IMR-90 (cell line): ENCODE data around the gene NUTM1. TPM values are rescaled to one million over a fixed set of nuclear protein-coding genes. Genes with fewer than 3 reads are reported as not detected.

Experiments
- ATAC-seq: fragments of 200-7000 bp; cut with Tn5 transposase; 2 replicates; pipeline ENCODE4 v1.9.1; 2020; ENCODE audit warnings: low read depth, mild to moderate bottlenecking, moderate library complexity
- BruUV-seq: library from RNA; stranded (reverse); fragments of 400-500 nt; replicated peaks from 2 replicates; lab custom pipeline; 2021; lab: Mats Ljungman, UMichigan
- CTCF ChIA-PET: fragments of 300-600 bp; formaldehyde crosslinking; extraction: SDS; loops from one replicate; lab custom pipeline; 2021; ENCODE audit warnings: antibody characterized with exemption; lab: Yijun Ruan, JAX
- POLR2A ChIA-PET: fragments of 300-600 bp; sonication (Branson Sonifier 250); formaldehyde crosslinking; loops from one replicate; lab custom pipeline; 2022; ENCODE audit warnings: antibody characterized with exemption; ENCODE audit not compliant: unreplicated experiment; lab: Charles Lee
- DNase-seq: peaks from one replicate; pipeline ENCODE4 v3.0.0; 2013
- H2AFZ ChIP-seq: replicated peaks from 2 replicates; pipeline ENCODE3; 2013; ENCODE audit warnings: low read length, mild to moderate bottlenecking; ENCODE audit not compliant: poor library complexity
- H2AK5ac ChIP-seq: 2 replicates; pipeline ENCODE4 v1.6.1; 2013; ENCODE audit warnings: low read depth, low read length, inconsistent platforms
- H2AK9ac ChIP-seq: replicated peaks from 2 replicates; pipeline ENCODE3; 2013; ENCODE audit warnings: mild to moderate bottlenecking, low read depth, low read length, moderate library complexity; ENCODE audit not compliant: poor library complexity
- H2BK120ac ChIP-seq: 2 replicates; pipeline ENCODE4 v1.6.1; 2013; ENCODE audit warnings: low read depth, low read length, inconsistent platforms
- H2BK15ac ChIP-seq: 3 replicates; pipeline ENCODE4 v1.6.1; 2013; ENCODE audit warnings: low read depth, low read length, inconsistent platforms
- H2BK20ac ChIP-seq: 2 replicates; pipeline ENCODE4 v1.6.1; 2013; ENCODE audit warnings: low read depth, mild to moderate bottlenecking, inconsistent platforms, low read length, moderate library complexity
- H2BK5ac ChIP-seq: 2 replicates; pipeline ENCODE4 v1.6.1; 2013; ENCODE audit warnings: mild to moderate bottlenecking, low read depth, low read length, inconsistent platforms; ENCODE audit not compliant: poor library complexity, severe bottlenecking
- H3K14ac ChIP-seq: replicated peaks from 2 replicates; pipeline ENCODE4 v1.6.1; 2013; ENCODE audit warnings: low read depth, low read length, inconsistent platforms
- H3K18ac ChIP-seq: 2 replicates; pipeline ENCODE4 v1.6.1; 2013; ENCODE audit warnings: low read depth, low read length, control low read depth
- H3K23ac ChIP-seq: 2 replicates; pipeline ENCODE4 v1.6.1; 2013; ENCODE audit warnings: low read depth, low read length, inconsistent platforms
- H3K27ac ChIP-seq: 2 replicates; pipeline ENCODE4 v1.5.1; 2013; ENCODE audit warnings: mild to moderate bottlenecking, control low read depth, low read length; ENCODE audit not compliant: insufficient read depth
- H3K27me3 ChIP-seq: 2 replicates; pipeline ENCODE4 v1.6.1; 2013; ENCODE audit warnings: low read length; ENCODE audit not compliant: control insufficient read depth, insufficient read depth
- H3K36me3 ChIP-seq: 2 replicates; pipeline ENCODE4 v1.6.1; 2013; ENCODE audit warnings: low read length, mixed read lengths; ENCODE audit not compliant: control insufficient read depth, insufficient read depth
- H3K4ac ChIP-seq: 2 replicates; pipeline ENCODE4 v1.6.1; 2013; ENCODE audit warnings: low read depth, low read length, inconsistent platforms
- H3K4me1 ChIP-seq: 2 replicates; pipeline ENCODE4 v1.6.1; 2013; ENCODE audit warnings: low read length, mixed read lengths; ENCODE audit not compliant: control insufficient read depth, insufficient read depth
- H3K4me2 ChIP-seq: 2 replicates; pipeline ENCODE4 v1.6.1; 2013; ENCODE audit warnings: low read depth, mild to moderate bottlenecking, control low read depth, low read length, moderate library complexity
- H3K4me3 ChIP-seq: 2 replicates; pipeline ENCODE4 v1.5.1; 2013; ENCODE audit warnings: low read depth, mild to moderate bottlenecking, control low read depth, low read length, moderate library complexity; ENCODE audit not compliant: insufficient read depth
- H3K56ac ChIP-seq: 2 replicates; pipeline ENCODE4 v1.6.1; 2013; ENCODE audit warnings: low read length, inconsistent platforms; ENCODE audit not compliant: insufficient read depth; ENCODE audit errors: extremely low read depth
- H3K79me1 ChIP-seq, 2 experiments: 2 replicates each; pipeline ENCODE4 v1.6.1; 2013; ENCODE audit warnings: low read length in 2 of 2, inconsistent platforms in 1 of 2, low read depth in 1 of 2
- H3K9ac ChIP-seq: 2 replicates; pipeline ENCODE4 v1.6.1; 2013; ENCODE audit warnings: low read depth, low read length, control low read depth
- H3K9me1 ChIP-seq: 2 replicates; pipeline ENCODE4 v1.6.1; 2013; ENCODE audit warnings: low read length, inconsistent platforms; ENCODE audit not compliant: insufficient read depth
- H3K9me3 ChIP-seq: 2 replicates; pipeline ENCODE4 v1.6.1; 2013; ENCODE audit warnings: low read length; ENCODE audit not compliant: control insufficient read depth, insufficient read depth
- H4K20me1 ChIP-seq: 2 replicates; pipeline ENCODE4 v1.6.1; 2013; ENCODE audit warnings: low read length, inconsistent platforms; ENCODE audit not compliant: insufficient read depth
- H4K5ac ChIP-seq: 2 replicates; pipeline ENCODE4 v1.6.1; 2013; ENCODE audit warnings: mild to moderate bottlenecking, low read depth, low read length, control low read depth
- H4K8ac ChIP-seq, 2 experiments: 2 replicates each; pipeline ENCODE4 v1.6.1; 2013; ENCODE audit warnings: low read depth in 2 of 2, low read length in 2 of 2, control low read depth in 1 of 2, inconsistent platforms in 1 of 2
- H4K91ac ChIP-seq: 2 replicates; pipeline ENCODE4 v1.6.1; 2013; ENCODE audit warnings: low read depth, low read length, inconsistent platforms; ENCODE audit not compliant: insufficient read depth
- BHLHE40 ChIP-seq: fragments of 150-350 bp; IDR thresholded peaks from 2 replicates; pipeline ENCODE4 v1.6.1; 2016; ENCODE audit warnings: mild to moderate bottlenecking, low read depth, low read length
- CEBPB ChIP-seq: IDR thresholded peaks from 2 replicates; pipeline ENCODE4 v1.6.1; 2012; ENCODE audit warnings: low read depth, low read length, improper control_type of control experiment
- CHD1 ChIP-seq: IDR thresholded peaks from 2 replicates; pipeline ENCODE4 v1.6.1; 2012; ENCODE audit warnings: low read depth, low read length, improper control_type of control experiment
- CTCF ChIP-seq: conservative IDR thresholded peaks from 2 replicates; pipeline ENCODE4 v1.5.1; 2012; ENCODE audit warnings: mild to moderate bottlenecking, low read depth, low read length, improper control_type of control experiment
- ELK1 ChIP-seq: fragments of 150-350 bp; IDR thresholded peaks from 2 replicates; pipeline ENCODE4 v1.6.1; 2016; ENCODE audit warnings: low read depth, mild to moderate bottlenecking, low read length, moderate library complexity, borderline replicate concordance
- FOS ChIP-seq: fragments of 150-350 bp; IDR thresholded peaks from 2 replicates; pipeline ENCODE4 v1.6.1; 2016; ENCODE audit warnings: low read depth, low read length
- MAFK ChIP-seq: IDR thresholded peaks from 2 replicates; pipeline ENCODE4 v1.6.1; 2012; ENCODE audit warnings: low read depth, low read length, improper control_type of control experiment
- MAZ ChIP-seq: IDR thresholded peaks from 2 replicates; pipeline ENCODE4 v1.6.1; 2012; ENCODE audit warnings: low read depth, mild to moderate bottlenecking, low read length, improper control_type of control experiment, moderate library complexity, borderline replicate concordance
- MXI1 ChIP-seq: IDR thresholded peaks from 2 replicates; pipeline ENCODE4 v1.6.1; 2012; ENCODE audit warnings: low read depth, mild to moderate bottlenecking, low read length, moderate library complexity, borderline replicate concordance
- NFE2L2 ChIP-seq: fragments of 150-350 bp; IDR thresholded peaks from 2 replicates; pipeline ENCODE4 v1.6.1; 2016; ENCODE audit warnings: low read depth, mild to moderate bottlenecking, low read length
- POLR2A ChIP-seq: IDR thresholded peaks from 2 replicates; pipeline ENCODE4 v1.6.1; 2012; ENCODE audit warnings: mild to moderate bottlenecking, low read depth, low read length
- RAD21 ChIP-seq: IDR thresholded peaks from 2 replicates; pipeline ENCODE4 v1.6.1; 2012; ENCODE audit warnings: low read length, improper control_type of control experiment
- RCOR1 ChIP-seq: IDR thresholded peaks from 2 replicates; pipeline ENCODE4 v1.6.1; 2012; ENCODE audit warnings: mild to moderate bottlenecking, low read length, improper control_type of control experiment; ENCODE audit not compliant: insufficient replicate concordance
- RFX5 ChIP-seq: IDR thresholded peaks from 2 replicates; pipeline ENCODE4 v1.8.0; 2012; ENCODE audit warnings: low read depth, mild to moderate bottlenecking, low read length, moderate library complexity
- SMC3 ChIP-seq: fragments of 150-350 bp; IDR thresholded peaks from 2 replicates; pipeline ENCODE4 v1.6.1; 2016; ENCODE audit warnings: low read depth, mild to moderate bottlenecking, antibody characterized with exemption, low read length, moderate library complexity
- USF2 ChIP-seq: fragments of 150-350 bp; IDR thresholded peaks from 2 replicates; pipeline ENCODE4 v1.6.1; 2017; ENCODE audit warnings: mild to moderate bottlenecking, antibody characterized with exemption, low read length, low read depth
- WGBS, 2 experiments: methylation state at CpG; one replicate each; pipeline versions ENCODE4 v1.1.5 to v1.1.7; 2013; ENCODE audit warnings: missing lambda C conversion rate in 2 of 2; ENCODE audit not compliant: insufficient read length in 1 of 2; ENCODE audit errors: extremely low coverage in 2 of 2; 5-methylcytosine and 5-hydroxymethylcytosine counted together
- dilution Hi-C: fragments of 300-500 bp; cut with HindIII; formaldehyde crosslinking; loops from one replicate; pipeline ENCODE4 v1.14.3; 2018; ENCODE audit warnings: low sequenced_read_pairs; ENCODE audit not compliant: unreplicated experiment
- in situ Hi-C: fragments of 300-500 bp; cut with MboI; formaldehyde crosslinking; loops from 3 replicates; pipeline ENCODE4 v1.14.3; 2019; ENCODE audit warnings: low sequenced_read_pairs, inconsistent platforms, mixed read lengths
- intact Hi-C: fragments of 100-400 bp; cut with micrococcal nuclease; formaldehyde crosslinking; loops from 2 replicates; pipeline ENCODE4 v1.10.0; 2022
- polyA plus RNA-seq, 3 experiments: library from polyadenylated mRNA; depleted of rRNA; stranded (reverse); fragments of >200 nt; gene quantifications; 2 replicates each; pipeline ENCODE4 v1.2.3, GENCODE V29; 2012; ENCODE audit warnings: low replicate concordance in 1 of 3
- total RNA-seq: library from RNA; depleted of rRNA; stranded (reverse); fragments of >200 nt; gene quantifications from 2 replicates; pipeline ENCODE4 v1.2.3, GENCODE V29; 2012

Gene NUTM1
- total and polyA plus RNA-seq, 2 of the 4 experiments (the other 2 are of a cell fraction) = not detected

GRCh38 chr15:34329006-34329405 lies 14.1 kb upstream of the NUTM1 start:
- Histone ChIP-seq H3K27ac (no peak overlapping the region), H3K18ac (no peak overlapping the region), H3K56ac (no peak overlapping the region), H3K36me3 (no peaks in the 10 kb centered on the region), H3K27me3 (no peaks in the 10 kb centered on the region), H2AK9ac (no peak overlapping the region), H3K4me2 (no peak overlapping the region), H3K9ac (no peak overlapping the region), H2BK120ac (no peak overlapping the region), H3K4me3 (no peak overlapping the region), H2BK5ac (no peak overlapping the region), H4K8ac (no peak overlapping the region), H2AK5ac (no peak overlapping the region), H2BK15ac (no peak overlapping the region), H4K20me1 (no peaks in the 10 kb centered on the region), H3K9me3 (no peaks in the 10 kb centered on the region), H3K9me1 (no peaks in the 10 kb centered on the region), H2BK20ac (no peak overlapping the region), H3K79me1 (peaks cover 0 to 6% of the 10 kb centered on the region in 2 experiments; a peak in 1 of 4 replicates), H4K91ac (no peak overlapping the region), H3K23ac (no peak overlapping the region), H4K5ac (no peak overlapping the region), H3K14ac (no peak overlapping the region), H3K4ac (no peak overlapping the region), H3K4me1 (no peaks in the 10 kb centered on the region), H2AFZ (no peak overlapping the region)
- no peak for TF ChIP-seq FOS
- no peak for TF ChIP-seq CEBPB
- TF ChIP-seq USF2 = no peak
- TF ChIP-seq ELK1 = no peak
- no peak for TF ChIP-seq NFE2L2
- TF ChIP-seq SMC3 = no peak
- TF ChIP-seq MXI1 = no peak
- TF ChIP-seq RFX5 = no peak
- no peak for TF ChIP-seq BHLHE40
- no peak for TF ChIP-seq MAZ
- no peak for TF ChIP-seq CHD1
- TF ChIP-seq POLR2A = no peak
- no peak for TF ChIP-seq MAFK
- no peak for TF ChIP-seq RCOR1
- no peak for TF ChIP-seq RAD21
- TF ChIP-seq CTCF = no peak
- ATAC-seq = no peak
- ChIA-PET POLR2A (interaction anchor here (0.6 kb wide), 2 partner anchors 8 to 43 kb away, joined by 3 read pairs; no protein-coding TSS in a partner anchor), CTCF (interaction anchor here (1.1 kb wide), 1 partner anchor 87 kb away, joined by 5 read pairs; no protein-coding TSS in a partner anchor)
- BruUV-seq = no TSS peak
- intact Hi-C loops (no loop called here), in situ Hi-C loops (no loop called here), dilution Hi-C loops (no loop called here)
- no peak for DNase-seq
- no CpG with 5 or more reads among the region's 2 CpGs for WGBS, 2 experiments
